GM18870 (cell line): Measurements from ENCODE around the gene TACC2.

Experiments
- ATAC-seq: cut with Tn5 transposase; IDR thresholded peaks from one replicate; pipeline ENCODE4 v1.9.1; 2021; ENCODE audit warnings: moderate library complexity; ENCODE audit not compliant: unreplicated experiment

TACC2 gene

DNA sequence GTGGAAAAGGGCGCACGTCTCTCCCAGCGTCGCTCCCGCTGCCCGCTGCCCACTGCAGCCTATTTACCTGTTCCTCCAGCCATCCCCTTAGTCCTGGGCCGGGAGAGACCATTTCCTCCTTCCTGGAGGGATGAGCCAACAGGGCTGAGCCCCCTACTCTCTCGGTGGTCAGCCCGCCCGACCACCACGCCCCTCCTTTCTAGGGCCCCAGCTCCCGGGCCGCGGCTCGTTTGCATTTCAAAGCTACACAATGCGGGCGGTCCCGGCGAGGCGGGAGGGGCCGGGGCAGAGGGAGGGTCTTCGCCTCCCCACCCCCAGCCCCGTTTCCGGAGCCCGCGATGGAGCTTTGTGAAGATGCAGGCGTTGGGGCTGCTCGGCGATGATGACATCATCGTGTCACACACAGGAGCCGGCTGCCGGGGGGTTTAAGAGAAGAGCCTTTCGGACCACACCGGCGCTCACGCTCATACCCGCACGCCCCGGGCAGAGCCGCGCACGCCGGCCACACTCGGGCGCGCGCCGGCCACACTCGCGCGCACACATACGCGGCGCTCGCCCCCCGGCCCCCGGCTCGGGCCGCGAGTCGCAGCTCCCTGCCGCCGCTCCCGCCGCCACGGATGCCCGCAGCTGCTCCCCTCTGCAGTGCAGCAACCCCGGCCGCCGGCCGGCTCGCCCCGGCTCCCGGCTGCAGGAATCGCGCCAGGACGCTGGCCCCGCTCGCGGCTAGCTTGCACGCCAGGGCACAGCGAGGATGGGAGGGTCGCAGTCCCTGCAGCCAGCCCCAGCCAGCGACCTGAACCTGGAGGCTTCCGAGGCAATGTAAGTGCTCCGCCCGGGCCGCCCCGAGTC is 174.4 kb downstream of the TACC2 start:
- no peak for ATAC-seq

DNA sequence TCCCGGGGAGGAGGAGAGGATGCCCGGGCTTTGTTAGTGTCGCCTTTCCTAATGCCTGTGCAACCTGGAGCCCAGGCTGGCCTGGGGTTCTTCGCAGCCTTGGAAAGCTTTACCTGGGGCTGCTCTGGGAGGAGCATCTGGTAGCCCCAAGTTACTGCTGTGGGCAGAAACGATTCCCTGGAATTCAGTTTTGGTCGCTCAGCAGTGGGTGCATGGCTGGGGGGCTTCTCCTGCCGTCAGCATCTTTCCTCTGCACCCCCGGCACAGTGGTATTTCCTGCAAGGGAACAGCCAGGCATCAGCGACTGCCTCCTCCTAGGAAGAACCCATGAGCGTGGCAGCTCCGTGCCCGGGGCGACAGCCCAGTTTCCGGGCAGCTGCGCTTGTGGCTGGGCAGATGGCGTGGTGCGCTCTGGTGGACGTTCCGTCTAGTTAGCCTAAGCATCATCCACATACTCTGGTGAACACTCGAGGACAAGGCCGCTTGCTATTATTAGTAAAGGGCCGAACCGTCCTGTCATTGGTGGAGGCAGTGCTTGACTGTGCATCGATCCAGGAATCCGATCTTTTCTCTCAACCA is 175.1 kb downstream of the TACC2 start:
- no peak for ATAC-seq

DNA sequence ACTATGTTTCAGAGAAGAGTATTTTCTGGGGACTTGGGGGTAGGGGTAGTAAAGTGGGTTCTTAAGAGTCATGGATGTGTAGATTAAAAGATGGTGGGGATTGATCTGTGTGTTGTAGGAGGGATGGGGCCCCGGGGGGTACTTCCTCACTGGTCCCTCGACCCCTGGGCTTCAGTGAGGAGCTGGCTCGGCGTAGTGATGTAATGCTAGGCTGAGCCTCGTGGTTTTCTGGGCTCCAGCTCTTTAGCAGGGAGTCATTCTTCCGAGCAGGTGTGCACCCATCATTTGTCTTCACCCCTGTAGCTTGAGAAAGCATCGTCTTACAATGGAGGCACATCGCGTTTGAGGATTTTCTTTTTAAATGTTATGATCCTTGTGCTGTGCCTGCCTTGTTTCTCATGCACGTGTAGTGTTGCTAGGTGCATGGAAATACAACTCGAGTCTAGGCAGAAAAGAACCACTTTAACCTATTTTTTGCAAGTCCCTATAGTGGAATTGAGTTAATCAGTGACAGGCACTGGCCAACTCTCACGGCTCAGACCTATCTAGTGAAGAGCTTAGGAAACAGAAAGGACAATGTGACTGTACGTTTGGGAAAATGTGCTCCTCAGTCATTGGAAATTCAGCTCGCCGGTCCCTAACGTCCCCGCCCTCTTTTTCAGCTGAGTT is 176.0 kb downstream of the TACC2 start:
- no peak for ATAC-seq

DNA sequence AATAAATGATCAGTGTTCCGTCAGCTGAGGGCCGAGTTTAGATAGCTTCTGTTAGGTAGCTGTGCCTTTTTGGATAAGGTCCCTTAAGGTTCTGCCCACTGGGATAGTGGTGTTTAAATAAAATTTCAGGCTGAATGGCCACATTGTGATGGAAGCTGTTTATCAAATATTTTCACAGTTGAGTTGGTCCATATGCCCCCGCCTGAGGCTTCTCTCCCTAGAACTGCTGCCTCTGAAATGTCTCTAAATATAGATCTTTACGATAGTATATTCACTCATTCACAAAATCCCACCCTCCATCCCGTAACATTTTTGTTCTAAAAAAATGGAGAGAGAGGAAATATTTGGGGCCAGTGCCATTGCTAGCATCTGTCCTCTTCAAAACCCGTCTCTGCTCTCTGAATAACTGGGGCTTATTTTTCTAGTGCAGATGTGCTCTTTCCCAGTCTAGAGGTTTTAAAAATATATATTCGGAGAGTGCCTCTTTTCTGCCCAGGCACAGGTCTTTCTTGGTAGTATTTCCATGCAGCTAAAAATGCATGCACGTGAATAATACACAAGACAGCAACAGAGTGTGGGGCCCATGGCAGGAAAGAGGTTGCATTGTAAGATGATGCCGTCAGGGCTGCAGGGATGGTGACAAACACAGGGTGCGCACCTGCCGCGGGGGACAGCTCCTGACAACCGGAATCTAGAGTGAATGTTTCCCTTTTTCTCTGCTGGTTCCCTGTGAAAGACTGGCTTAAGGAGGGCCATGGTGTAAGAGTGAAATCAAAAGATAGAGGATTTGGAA is 176.7 kb downstream of the TACC2 start:
- no peak for ATAC-seq

DNA sequence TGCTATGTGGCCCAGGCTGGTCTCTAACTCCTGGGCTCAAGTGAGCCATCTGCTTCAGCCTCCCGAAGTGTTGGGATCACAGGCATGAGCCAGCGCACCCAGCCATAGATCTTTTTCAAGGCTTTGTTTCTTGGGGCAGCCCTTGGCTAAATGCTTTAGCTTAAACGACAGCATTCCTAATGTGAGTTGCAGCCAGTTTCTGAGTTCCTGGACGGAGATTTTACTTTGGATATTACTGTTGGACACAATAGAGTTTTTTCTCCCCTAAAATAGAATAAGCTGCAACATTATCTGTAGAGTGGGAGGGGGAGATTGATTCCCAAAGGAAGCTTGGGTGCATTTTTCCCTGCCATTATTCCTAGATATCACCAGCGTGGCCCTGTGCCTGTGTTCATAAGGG is 179.1 kb downstream of the TACC2 start:
- no peak for ATAC-seq

DNA sequence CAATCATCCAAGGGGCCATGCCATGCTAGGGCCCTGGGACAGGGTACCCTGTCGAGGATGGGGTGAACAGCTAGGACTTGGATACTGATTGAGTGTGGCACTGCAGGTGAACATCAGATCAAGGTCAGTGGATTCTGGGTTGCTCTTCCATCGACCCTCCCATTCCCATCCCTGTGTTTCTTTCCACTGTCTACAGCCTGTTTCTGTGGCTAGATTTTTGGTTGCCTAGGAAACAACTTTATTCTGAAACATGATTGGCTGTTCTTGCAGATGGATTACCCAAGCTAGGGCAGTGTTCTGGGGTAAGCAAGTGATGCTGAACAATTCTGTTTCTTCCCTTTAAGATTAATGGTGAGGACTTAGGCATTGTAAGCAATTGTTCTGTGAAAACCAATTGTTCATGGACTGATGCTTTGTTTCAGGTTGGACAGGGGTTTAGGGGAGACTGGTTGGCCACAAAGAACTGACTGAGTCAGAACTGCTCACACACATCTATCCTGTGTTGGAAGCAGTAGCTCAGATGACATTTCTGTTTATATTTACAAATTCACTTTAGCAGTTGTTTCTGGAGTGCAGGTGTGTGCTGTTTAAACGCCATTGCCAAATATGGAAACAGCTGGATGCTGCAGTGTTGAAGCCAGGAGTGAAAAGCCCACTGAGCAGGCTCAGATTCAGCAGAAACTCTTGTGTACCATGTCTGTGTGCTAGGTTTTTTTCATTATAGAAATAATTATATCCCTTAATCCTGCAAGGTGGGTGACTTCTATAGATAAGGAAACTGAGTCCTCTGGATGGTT is 179.8 kb downstream of the TACC2 start:
- no peak for ATAC-seq

DNA sequence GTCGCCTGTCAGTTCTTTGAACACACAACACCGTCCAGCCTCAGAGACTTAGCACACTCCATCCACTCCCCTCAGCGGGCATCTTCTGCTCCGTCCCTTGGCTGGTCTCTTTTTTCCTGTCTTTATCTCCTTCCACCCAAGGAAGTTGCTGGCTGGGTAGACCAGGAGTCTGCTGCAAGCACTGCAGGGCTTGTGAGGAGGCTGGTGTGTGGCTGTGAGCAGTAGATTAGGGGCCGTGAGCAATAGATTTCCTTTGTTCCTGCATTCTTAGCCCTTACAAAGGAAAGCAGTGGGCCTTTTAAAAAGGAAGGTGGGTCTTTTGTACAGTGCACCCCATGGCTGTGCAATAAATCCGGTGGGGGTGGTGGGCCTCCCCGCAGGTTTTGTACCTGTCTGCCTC is 181.8 kb downstream of the TACC2 start:
- ATAC-seq = no peak

DNA sequence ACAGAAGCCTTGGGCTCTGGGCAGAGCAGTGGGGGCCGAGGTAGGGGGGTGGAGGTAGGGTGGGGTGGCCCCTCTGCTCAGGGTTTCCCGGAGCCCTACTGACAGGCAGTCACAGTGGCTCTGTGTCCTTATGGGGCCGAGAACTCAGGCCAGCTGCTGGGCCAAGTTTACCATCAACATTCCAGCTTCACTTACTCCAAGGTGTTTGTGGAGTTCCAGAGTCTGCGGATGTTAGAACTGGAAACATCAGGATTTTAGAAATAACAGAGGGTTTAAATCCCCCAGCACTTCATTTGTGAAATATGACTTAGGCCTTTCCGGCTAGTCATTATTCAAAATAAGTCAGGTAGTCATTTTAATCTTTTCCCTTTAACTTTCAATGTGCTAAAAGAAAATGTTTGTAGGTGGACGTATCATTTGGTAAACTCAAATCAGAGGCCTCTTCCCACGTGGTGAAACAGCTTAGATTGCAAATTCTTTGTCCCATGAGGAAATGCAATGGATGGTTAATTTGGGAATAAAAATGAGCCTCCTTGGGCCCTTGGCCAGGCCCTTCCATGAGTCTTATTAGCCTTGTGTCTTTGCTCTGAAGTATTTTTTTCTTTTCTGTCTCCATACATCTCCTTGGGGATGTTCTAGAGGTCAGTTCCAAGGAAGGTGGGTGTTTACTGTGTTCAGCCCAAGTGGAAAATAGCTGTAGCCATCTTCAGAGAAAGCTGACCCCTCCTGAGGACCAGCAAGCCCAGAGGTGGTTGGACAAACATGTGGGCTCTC is 182.5 kb downstream of the TACC2 start:
- ATAC-seq = no peak

DNA sequence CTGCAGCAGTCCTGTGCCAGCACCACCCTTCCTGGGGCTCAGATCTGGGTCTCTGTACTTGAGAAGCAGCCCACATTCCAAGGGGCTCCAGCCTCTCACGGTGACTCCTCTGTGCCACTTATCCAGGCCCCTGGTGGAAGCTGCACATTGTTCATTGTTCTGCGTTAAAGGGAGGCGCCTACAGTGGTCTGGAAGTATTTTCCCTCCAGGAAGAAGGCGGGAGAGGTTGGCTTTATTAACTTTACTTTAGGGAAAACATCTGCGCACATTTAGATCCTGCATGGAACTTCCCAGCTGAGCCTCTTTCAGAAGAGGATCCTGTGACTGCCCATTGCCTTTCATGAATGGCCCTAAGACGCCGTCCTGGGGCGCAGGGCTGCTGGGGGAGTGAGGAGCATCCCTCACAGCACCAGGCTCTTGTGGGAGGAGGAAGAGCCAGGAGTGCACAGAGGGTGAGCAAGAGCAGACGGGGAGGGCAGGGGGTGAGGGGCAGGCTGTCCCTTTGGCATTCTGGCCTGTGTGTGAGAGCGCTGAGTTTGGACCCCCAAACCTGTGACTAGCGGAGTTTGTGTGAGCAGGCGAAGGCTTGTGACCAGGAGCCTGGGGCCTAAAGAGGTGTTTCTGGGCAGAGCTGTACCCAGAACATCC is 183.5 kb downstream of the TACC2 start:
- no peak for ATAC-seq

DNA sequence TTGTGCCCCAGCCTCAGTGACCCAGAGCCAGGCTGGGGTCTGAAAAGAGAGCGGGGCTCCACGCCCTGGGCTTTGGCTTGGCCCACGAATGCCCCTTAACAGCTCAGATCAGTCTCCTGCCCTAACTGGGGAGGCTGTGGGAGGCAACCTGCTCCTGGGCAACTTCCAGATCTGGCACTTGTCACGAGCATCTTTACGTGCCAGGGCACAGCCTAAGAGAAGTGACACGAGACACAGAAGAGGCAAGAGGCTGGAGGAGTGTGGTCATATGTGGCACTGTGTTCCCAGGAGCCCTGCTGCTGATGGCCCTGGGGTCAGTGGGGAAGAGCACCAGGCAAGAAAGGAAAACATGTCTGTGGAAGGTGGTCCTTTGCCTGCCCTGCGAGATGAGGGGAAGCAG is 184.4 kb downstream of the TACC2 start:
- ATAC-seq = no peak

DNA sequence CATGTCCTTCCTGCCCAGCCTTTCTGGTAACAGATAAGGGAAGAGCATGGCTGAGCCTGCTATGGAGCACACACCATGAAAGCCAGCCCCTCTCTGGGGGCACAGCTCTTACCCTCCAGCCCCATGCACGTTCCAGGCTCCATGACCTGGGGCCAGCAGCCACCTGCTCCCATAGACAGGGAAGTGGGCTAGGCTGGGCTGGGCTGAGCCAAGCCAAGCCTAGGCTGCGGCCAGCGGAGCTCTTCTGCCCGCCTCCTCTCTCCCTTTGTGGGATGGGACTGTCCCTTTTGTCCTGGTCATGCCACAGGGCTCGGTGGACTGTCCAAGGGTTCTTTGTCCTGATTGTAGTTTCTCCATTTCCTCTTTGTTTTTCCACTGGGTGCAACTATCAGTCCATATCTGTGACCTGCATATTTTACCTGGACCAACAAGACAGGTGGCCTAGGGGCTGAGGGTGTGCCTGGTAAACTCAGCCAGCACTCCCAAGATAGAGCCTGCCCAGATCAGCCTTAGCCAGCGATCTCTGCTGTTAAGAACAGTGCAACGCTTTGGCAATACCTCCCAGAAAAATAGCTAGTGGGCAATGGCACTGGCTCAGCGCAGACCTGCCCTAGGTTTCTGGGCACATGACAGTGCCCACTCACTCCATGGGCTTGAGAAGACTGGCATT is 184.9 kb downstream of the TACC2 start:
- no peak for ATAC-seq

DNA sequence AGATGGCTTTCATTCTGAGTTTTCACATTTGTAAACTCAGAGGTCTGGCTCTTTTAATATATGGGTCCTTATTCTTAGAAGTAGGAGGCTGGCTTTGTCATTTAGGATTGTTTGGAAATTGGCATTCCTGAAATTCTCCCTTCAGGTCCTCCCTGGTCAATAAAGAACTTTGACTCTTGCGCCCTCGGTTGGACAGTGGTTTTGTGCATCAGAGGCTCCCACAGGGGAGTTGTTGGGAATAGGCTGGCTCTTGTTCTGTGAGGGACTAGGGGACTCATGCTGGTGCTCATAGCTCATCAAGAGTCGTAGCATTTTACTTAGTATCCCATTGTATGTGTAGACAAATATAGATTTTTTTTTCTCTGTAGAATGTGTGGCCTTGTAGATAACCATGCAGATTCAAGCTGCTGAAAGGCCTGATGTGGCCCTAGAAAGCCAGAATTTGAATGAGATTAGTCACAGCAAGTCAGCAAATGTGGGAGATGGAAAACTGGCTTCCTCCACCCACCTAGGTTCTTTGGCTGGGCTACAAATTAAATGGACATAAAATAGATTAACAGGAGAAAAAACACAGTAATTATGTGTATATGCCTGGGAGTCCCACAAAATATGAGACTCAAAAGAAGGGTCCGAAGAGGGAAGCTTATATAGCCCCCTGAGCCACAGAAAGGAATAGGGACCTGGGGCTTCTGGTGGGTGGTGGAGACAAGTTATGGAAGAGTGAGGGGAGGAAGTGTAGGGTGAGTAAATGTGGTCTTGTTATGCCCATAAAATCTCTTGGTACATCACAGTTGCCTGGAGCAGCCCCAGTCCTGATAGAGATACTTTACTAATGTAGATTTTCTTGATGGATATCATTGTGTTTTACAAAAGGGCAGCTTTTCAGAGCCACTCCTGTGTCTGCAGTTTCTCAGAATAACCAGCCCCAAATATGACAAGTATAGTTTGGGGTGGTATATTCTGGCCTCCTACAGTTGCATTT is 187.6 kb downstream of the TACC2 start:
- ATAC-seq = no peak

DNA sequence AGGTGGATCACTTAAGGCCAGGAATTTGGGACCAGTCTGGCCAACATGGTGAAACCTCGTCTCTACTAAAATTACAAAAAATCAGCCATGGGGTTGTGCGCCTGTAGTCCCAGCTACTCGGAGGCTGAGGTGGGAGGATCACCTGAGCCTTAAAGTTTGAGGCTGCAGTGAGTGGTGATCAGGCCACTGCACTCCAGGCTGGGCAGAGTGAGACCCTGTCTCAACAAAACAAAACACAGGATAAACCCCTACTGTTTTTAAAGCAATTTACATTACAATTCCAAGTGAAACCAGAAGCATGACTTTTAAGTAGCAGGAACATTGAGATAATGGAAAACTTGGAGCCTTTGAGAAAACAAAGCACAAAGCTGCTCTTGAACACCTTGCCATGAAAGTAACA is 189.7 kb downstream of the TACC2 start:
- no peak for ATAC-seq

DNA sequence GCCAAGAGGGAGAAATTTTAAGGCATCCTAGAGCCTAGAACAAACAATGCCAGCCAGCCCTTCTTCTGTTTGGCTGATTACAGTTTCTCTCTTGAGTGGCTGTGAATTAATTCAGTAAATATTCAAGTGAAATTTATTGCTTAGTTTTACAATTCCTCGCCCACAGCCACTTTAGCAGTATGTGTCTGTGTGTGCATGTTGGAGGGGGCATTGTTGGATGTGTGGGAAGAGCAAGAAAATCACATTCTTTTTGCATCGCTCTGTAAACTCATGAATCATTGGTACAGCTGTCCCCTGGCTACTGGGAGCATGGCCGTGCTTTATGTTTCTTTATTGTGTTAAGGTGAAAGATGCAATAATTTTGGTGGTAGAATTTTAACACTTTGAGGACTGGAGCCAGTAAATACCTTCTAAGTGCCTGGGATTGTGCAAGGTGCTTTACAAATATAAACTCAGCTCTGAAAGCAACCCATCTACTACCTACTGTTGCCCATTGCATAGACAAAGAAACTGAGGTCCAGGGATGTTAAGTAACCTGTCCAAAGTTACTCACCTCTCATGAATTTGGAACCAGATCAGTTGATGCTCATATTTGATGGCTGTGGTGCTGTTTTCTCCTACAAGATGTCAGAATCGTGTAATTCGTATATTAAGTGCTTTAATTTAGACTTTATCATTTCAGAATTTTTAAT is 192.2 kb downstream of the TACC2 start:
- ATAC-seq = no peak

DNA sequence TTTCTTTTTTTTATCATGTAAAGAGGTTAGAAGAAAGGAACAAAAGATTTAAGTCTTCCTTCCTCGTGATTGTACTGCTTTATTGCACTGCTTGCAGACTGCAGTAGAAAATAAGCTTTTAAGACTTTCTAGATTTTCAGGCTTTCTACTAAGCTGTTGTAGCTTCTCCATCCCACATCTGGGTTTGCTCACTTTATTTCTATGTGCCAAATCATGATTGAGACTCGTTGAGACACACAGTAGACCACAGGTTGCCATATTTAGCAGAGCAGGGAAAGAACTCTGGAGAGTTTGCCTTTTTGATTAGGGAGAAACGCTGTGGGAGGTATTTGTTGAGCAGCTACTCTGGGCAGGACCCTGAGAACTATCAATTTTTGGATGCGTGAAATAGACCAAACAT is 192.9 kb downstream of the TACC2 start:
- ATAC-seq = no peak

DNA sequence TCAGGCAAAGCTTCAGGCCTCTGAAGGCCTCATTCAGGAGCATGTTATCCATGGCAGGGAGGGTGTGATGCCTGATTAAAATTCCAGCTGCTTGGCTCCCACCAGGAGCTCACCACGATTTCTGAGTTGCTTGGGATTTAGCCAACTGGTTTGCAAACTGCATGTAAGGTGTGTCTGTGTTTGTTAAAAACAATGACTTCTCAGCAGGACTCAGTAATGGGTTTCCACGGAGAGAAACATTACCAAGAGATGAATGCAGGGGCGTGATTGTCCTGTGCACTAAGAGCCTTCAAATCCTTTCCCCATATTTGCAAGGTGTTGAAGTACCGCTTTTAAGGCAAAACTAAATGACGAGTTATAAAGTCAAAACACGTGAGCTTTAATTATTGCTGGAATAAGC is 193.3 kb downstream of the TACC2 start:
- ATAC-seq = no peak

DNA sequence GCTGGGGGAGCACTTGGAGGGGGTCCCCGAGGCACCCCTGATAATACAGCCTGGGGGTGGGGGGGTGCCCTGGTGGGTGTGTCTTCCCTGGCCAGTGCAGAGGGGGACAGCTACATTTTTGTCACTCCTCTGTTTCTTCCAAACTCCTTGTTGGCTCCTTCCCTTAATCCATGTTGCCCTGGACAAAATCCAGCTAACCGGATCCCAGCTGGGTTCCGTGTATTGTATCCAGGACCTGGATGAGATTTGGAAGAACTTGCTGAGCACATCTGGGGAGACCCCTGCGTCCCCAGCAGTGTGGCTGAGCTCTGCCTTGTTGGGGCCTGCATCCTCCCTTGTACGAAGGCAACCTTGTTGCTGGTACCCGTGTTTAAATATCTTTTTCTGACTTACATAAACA is 195.3 kb downstream of the TACC2 start:
- ATAC-seq = no peak
